AG10803 (cell line): Measurements from ENCODE around the gene GLB1L.
"Not testable (repeated sequence)": the region's sequence is repeated elsewhere in the genome, so short reads cannot be mapped to it uniquely, and the experiment has no call there.

Experiments used
- DNase-seq: peaks from one replicate; pipeline ENCODE4 v3.0.0; 2010; ENCODE audit warnings: low read depth
- H3K4me3 ChIP-seq: 2 replicates; pipeline ENCODE4 v1.5.1; 2011; ENCODE audit warnings: mild to moderate bottlenecking, low read length, control low read depth
- CTCF ChIP-seq: conservative IDR thresholded peaks from 2 replicates; pipeline ENCODE4 v1.5.1; 2011; ENCODE audit warnings: mild to moderate bottlenecking, low read length, control low read depth, inconsistent platforms

Gene GLB1L

GRCh38 chr2:219290381-219291171 is 45.3 kb upstream of the GLB1L start:
- DNase-seq, result no peak
- H3K4me3 ChIP-seq, result no peak overlapping the region
- TF ChIP-seq CTCF, result no peak

GRCh38 chr2:219289537-219290361 is 44.5 kb upstream of the GLB1L start:
- no peak for TF ChIP-seq CTCF
- H3K4me3 ChIP-seq, result no peak overlapping the region
- peak; percentile 88 for DNase-seq

- TF ChIP-seq CTCF, result no peak
- DNase-seq, result no peak
- H3K4me3 ChIP-seq, result no peak overlapping the region; the same call in 1 of the 2 replicates
These were observed 43.9 kb upstream of the GLB1L start for GRCh38 chr2:219289195-219289536.

- no peak for TF ChIP-seq CTCF
- H3K4me3 ChIP-seq, result no peak overlapping the region
- no peak for DNase-seq
These were observed 42.5 kb upstream of the GLB1L start for GRCh38 chr2:219287580-219288265.

- H3K4me3 ChIP-seq, result not testable (repeated sequence)
These were observed 41.8 kb upstream of the GLB1L start for GRCh38 chr2:219287116-219287440.

GRCh38 chr2:219286436-219287115 is 41.3 kb upstream of the GLB1L start:
- TF ChIP-seq CTCF, result 0 out of 2 replicates have a peak, but pooled peaks have one; percentile 4
- H3K4me3 ChIP-seq, result no peak overlapping the region
- DNase-seq, result no peak

More at GRCh38 chr2:219287116-219287440, 41.8 kb upstream of the GLB1L start:
- not testable (repeated sequence) for DNase-seq

GRCh38 chr2:219285894-219286425 is 40.7 kb upstream of the GLB1L start:
- peak; percentile 73 for DNase-seq
- no peak overlapping the region; the same call in 1 of the 2 replicates for H3K4me3 ChIP-seq
- no peak for TF ChIP-seq CTCF
